DOHH2 (cell line): Measurements from ENCODE around the gene COL7A1.

Experiments used
- H3F3A ChIP-seq: fragments of 200-600 bp; sonication (generic), shearing (Covaris generic); 2 replicates; pipeline ENCODE4 v1.6.0; 2016; ENCODE audit warnings: antibody characterized with exemption, mild to moderate bottlenecking; ENCODE audit not compliant: control insufficient read depth, insufficient read depth
- H3K27ac ChIP-seq: fragments of 200-600 bp; sonication (generic); 2 replicates; pipeline ENCODE4 v1.5.1; 2014; ENCODE audit warnings: low read depth, mild to moderate bottlenecking, low read length, moderate library complexity
- H3K27me3 ChIP-seq: fragments of 200-600 bp; sonication (generic); 2 replicates; pipeline ENCODE4 v1.6.1; 2014; ENCODE audit warnings: mild to moderate bottlenecking, low read length, mixed read lengths; ENCODE audit not compliant: control insufficient read depth
- H3K36me3 ChIP-seq: fragments of 200-600 bp; sonication (generic); 2 replicates; pipeline ENCODE4 v1.6.1; 2014; ENCODE audit warnings: mild to moderate bottlenecking, low read length, moderate library complexity, mixed read lengths; ENCODE audit not compliant: control insufficient read depth
- H3K4me1 ChIP-seq: fragments of 200-600 bp; sonication (generic); 2 replicates; pipeline ENCODE4 v1.6.1; 2014; ENCODE audit warnings: mild to moderate bottlenecking, low read length, mixed read lengths; ENCODE audit not compliant: control insufficient read depth
- H3K4me2 ChIP-seq: fragments of 200-600 bp; sonication (generic); 2 replicates; pipeline ENCODE4 v1.6.0; 2014; ENCODE audit warnings: mild to moderate bottlenecking, low read length, moderate library complexity
- H3K4me3 ChIP-seq: fragments of 200-600 bp; sonication (generic); 2 replicates; pipeline ENCODE4 v1.5.1; 2014; ENCODE audit warnings: mild to moderate bottlenecking, low read length, mixed read lengths
- H3K79me2 ChIP-seq: fragments of 200-600 bp; sonication (generic); 2 replicates; pipeline ENCODE4 v1.6.1; 2014; ENCODE audit warnings: mild to moderate bottlenecking, low read length, mixed read lengths; ENCODE audit not compliant: control insufficient read depth
- H3K9me2 ChIP-seq: fragments of 200-600 bp; sonication (generic); replicated peaks from 2 replicates; pipeline ENCODE4 v1.6.1; 2014; ENCODE audit warnings: mild to moderate bottlenecking, low read length, mixed read lengths; ENCODE audit not compliant: control insufficient read depth
- H3K9me3 ChIP-seq: fragments of 200-600 bp; sonication (generic); 2 replicates; pipeline ENCODE4 v1.6.1; 2014; ENCODE audit warnings: antibody characterized with exemption, low read length, mixed read lengths; ENCODE audit not compliant: control insufficient read depth, insufficient read depth
- H4K20me1 ChIP-seq: fragments of 200-600 bp; sonication (generic); 2 replicates; pipeline ENCODE4 v1.6.0; 2014; ENCODE audit warnings: low read depth, mild to moderate bottlenecking, antibody characterized with exemption, low read length, moderate library complexity; ENCODE audit not compliant: control insufficient read depth, insufficient read depth
- CTCF ChIP-seq: fragments of 200-600 bp; sonication (generic); IDR thresholded peaks from one replicate; pipeline ENCODE4 v1.5.1; 2014; ENCODE audit warnings: antibody characterized with exemption, mild to moderate bottlenecking, low read depth, low read length; ENCODE audit not compliant: poor library complexity, severe bottlenecking
- EZH2phosphoT487 ChIP-seq: fragments of 200-600 bp; sonication (generic); IDR thresholded peaks from 2 replicates; pipeline ENCODE4 v1.6.1; 2017; ENCODE audit warnings: borderline replicate concordance, mild to moderate bottlenecking, antibody characterized with exemption, low read length, moderate library complexity, mixed read lengths

Gene COL7A1

GRCh38 chr3:48599509-48600285 lies 4.6 kb upstream of the COL7A1 start:
- Histone ChIP-seq H3K4me1 (no peaks in the 10 kb centered on the region), H3K9me2 (no peaks in the 10 kb centered on the region), H4K20me1 (peaks cover 6% of the 10 kb centered on the region; the same call in 1 of the 2 replicates), H3F3A (peaks cover 2% of the 10 kb centered on the region; the same call in 1 of the 2 replicates), H3K9me3 (no peaks in the 10 kb centered on the region), H3K79me2 (no peaks in the 10 kb centered on the region), H3K4me3 (no peak overlapping the region), H3K27me3 (no peaks in the 10 kb centered on the region), H3K36me3 (peaks cover 63% of the 10 kb centered on the region), H3K27ac (no peak overlapping the region), H3K4me2 (no peak overlapping the region)
- TF ChIP-seq EZH2phosphoT487 (no peak), CTCF (no peak)

- Histone ChIP-seq H3K4me2 (no peak overlapping the region), H3K4me1 (no peaks in the 10 kb centered on the region), H3K9me2 (no peaks in the 10 kb centered on the region), H3K9me3 (no peaks in the 10 kb centered on the region), H3K36me3 (peaks cover 57% of the 10 kb centered on the region), H3K27me3 (no peaks in the 10 kb centered on the region), H3K4me3 (no peak overlapping the region), H3F3A (peaks cover 2% of the 10 kb centered on the region; the same call in 1 of the 2 replicates), H3K27ac (no peak overlapping the region), H4K20me1 (peaks cover 6% of the 10 kb centered on the region; the same call in 1 of the 2 replicates), H3K79me2 (no peaks in the 10 kb centered on the region)
- no peak for TF ChIP-seq CTCF
These were observed 4.0 kb upstream of the COL7A1 start for GRCh38 chr3:48599077-48599501.

GRCh38 chr3:48598323-48599076 lies 3.4 kb upstream of the COL7A1 start:
- Histone ChIP-seq H4K20me1 (peaks cover 6% of the 10 kb centered on the region; the same call in 1 of the 2 replicates), H3K4me2 (no peak overlapping the region), H3K4me1 (no peaks in the 10 kb centered on the region), H3K9me3 (no peaks in the 10 kb centered on the region), H3F3A (peaks cover 2% of the 10 kb centered on the region; the same call in 1 of the 2 replicates), H3K4me3 (no peak overlapping the region), H3K79me2 (no peaks in the 10 kb centered on the region), H3K27me3 (no peaks in the 10 kb centered on the region), H3K9me2 (no peaks in the 10 kb centered on the region), H3K27ac (no peak overlapping the region), H3K36me3 (peaks cover 51% of the 10 kb centered on the region)
- TF ChIP-seq EZH2phosphoT487 (no peak), CTCF (no peak)
